Measurements from ENCODE around the gene PTAFR. TPM values are rescaled to one million over a fixed set of nuclear protein-coding genes. Genes with fewer than 3 reads are reported as not detected.

PTAFR gene
- total RNA-seq, 2 experiments from 2014 or later: 0.15 to 0.19 TPM

- no peak for DNase-seq
- Mint-ChIP-seq H3K36me3 (peaks cover 41% of the 10 kb centered on the region), H3K27me3 (no peaks in the 10 kb centered on the region), H3K9me3 (peaks cover 17% of the 10 kb centered on the region), H3K4me3 (no peak overlapping the region), H3K4me1 (ENCODE audit: low read depth) (peaks cover 36% of the 10 kb centered on the region), H3K27ac (no peak overlapping the region)
- ChIA-PET CTCF (interaction anchor here (0.6 to 1.3 kb wide), 3 partner anchors 13 to 149 kb away, joined by 4 to 6 read pairs (median 4); no protein-coding TSS in a partner anchor), POLR2A (interaction anchor here (1.3 kb wide), 1 partner anchor 108 kb away, joined by 5 read pairs; the partner anchor contains the start of gene EYA3)
- intact Hi-C loops (cut with micrococcal nuclease): no loop called here
Observed at GRCh38 chr1:28195780-28196179, 19.3 kb upstream of the PTAFR start.

DNA sequence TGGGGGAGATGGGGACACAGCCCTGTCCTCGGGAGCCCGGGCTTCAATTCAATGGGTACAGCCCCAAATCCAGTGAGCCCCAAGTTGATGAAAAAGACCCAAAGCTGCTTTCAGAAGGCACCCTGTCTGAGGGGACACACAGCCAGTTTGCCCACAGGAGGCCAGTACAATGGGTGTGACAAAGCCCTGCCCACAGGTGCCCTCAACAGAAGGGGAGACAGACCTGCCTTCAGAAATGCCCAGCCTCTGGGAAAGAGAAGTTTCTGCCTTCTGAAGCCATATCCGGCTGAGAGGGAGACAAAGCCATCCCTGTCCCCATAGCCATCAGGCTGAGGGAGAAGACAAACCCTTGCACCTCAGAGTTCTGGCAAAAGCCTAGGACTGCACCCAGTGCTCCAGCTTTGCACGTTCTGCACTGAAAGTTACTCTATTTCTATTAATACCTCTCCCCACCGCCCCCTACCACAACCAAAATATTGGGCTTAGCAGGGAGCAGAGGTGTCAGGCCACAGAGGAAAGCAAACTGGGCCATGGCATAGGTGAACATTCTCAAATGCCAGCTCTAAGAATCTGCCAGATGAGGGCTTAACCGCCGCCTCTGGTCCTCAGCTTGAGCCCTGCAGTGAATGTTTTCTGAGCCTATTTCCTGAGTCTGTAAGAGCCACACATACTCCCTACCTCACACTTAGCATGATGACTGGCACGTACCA, 18.0 kb upstream of the PTAFR start:
- Mint-ChIP-seq H3K4me3 (no peak overlapping the region), H3K4me1 (ENCODE audit: low read depth) (peaks cover 24% of the 10 kb centered on the region), H3K27me3 (no peaks in the 10 kb centered on the region), H3K9me3 (peaks cover 16% of the 10 kb centered on the region), H3K36me3 (peaks cover 32% of the 10 kb centered on the region), H3K27ac (no peak overlapping the region)
- CTCF ChIA-PET: no interaction called here
- no peak for DNase-seq
- intact Hi-C loops (cut with micrococcal nuclease): no loop called here
- POLR2A ChIA-PET: no interaction called here

GRCh38 chr1:28193701-28194161, 17.2 kb upstream of the PTAFR start:
- peaks cover 9% of the 10 kb centered on the region for H3K9me3 Mint-ChIP-seq
- no peak for DNase-seq
- CTCF ChIA-PET: no interaction called here

GRCh38 chr1:28190996-28191645, 14.6 kb upstream of the PTAFR start:
- Mint-ChIP-seq H3K27me3 (no peaks in the 10 kb centered on the region), H3K36me3 (peaks cover 5% of the 10 kb centered on the region)
- POLR2A ChIA-PET: no interaction called here

More at GRCh38 chr1:28193701-28194161, 17.2 kb upstream of the PTAFR start:
- Mint-ChIP-seq H3K27ac (no peak overlapping the region), H3K4me1 (ENCODE audit: low read depth) (peaks cover 17% of the 10 kb centered on the region), H3K36me3 (peaks cover 25% of the 10 kb centered on the region), H3K27me3 (no peaks in the 10 kb centered on the region), H3K4me3 (no peak overlapping the region)
- POLR2A ChIA-PET: no interaction called here
- intact Hi-C loops (cut with micrococcal nuclease): no loop called here

DNA sequence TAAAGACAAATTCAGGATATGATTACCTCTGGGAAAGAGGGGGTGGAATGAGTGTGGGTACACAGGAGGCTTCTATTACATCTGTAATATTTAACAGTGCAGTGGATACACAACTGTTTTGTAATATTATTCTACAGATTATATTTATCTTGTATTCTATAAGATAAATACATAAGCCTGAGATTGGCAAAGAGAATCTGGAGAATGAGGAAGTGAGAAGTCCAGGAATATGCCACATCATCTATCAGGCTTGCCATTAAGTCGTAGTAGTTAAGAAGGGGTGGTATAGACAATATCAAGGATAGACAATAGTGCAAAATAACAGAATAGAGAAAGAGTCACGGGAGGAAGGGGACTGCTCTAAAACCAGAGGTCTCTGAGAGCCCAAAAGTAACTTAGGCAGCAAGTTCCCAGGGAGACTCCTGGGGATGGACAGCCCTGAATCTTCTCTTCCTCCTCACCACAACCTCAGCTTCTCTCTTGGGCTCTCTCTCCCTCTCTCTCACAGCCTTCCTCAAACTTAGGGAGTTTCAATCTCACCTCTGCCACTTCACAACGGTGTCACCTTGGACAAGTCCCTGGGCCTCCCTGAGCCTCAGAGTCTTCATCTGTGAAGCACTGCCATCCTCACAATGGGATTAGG, 14.0 kb upstream of the PTAFR start:
- H3K4me3 Mint-ChIP-seq: no peak overlapping the region
- no peaks in the 10 kb centered on the region for H3K9me3 Mint-ChIP-seq
- peaks cover 5% of the 10 kb centered on the region for H3K36me3 Mint-ChIP-seq
- H3K27me3 Mint-ChIP-seq: no peaks in the 10 kb centered on the region
- CTCF ChIA-PET: no interaction called here
- no peak overlapping the region for H3K27ac Mint-ChIP-seq
- intact Hi-C loops (cut with micrococcal nuclease): no loop called here
- no peak for DNase-seq
- POLR2A ChIA-PET: no interaction called here
- no peaks in the 10 kb centered on the region for H3K4me1 Mint-ChIP-seq (ENCODE audit: low read depth)

More at GRCh38 chr1:28190996-28191645, 14.6 kb upstream of the PTAFR start:
- CTCF ChIA-PET: interaction anchor here (0.7 kb wide), 1 partner anchor 22 kb away, joined by 3 read pairs; no protein-coding TSS in a partner anchor
- no peaks in the 10 kb centered on the region for H3K4me1 Mint-ChIP-seq (ENCODE audit: low read depth)
- DNase-seq: no peak
- H3K4me3 Mint-ChIP-seq: no peak overlapping the region
- H3K9me3 Mint-ChIP-seq: no peaks in the 10 kb centered on the region
- intact Hi-C loops (cut with micrococcal nuclease): no loop called here
- no peak overlapping the region for H3K27ac Mint-ChIP-seq

- H3K36me3 Mint-ChIP-seq: peaks cover 2% of the 10 kb centered on the region
- H3K27me3 Mint-ChIP-seq: peaks cover 6% of the 10 kb centered on the region
- no peak overlapping the region for H3K4me3 Mint-ChIP-seq
- ChIA-PET CTCF (no interaction called here), POLR2A (no interaction called here)
- intact Hi-C loops (cut with micrococcal nuclease): no loop called here
- H3K27ac Mint-ChIP-seq: no peak overlapping the region
- H3K9me3 Mint-ChIP-seq: no peaks in the 10 kb centered on the region
- no peak for DNase-seq
- peaks cover 6% of the 10 kb centered on the region for H3K4me1 Mint-ChIP-seq (ENCODE audit: low read depth)
Observed at GRCh38 chr1:28185071-28185470, 8.6 kb upstream of the PTAFR start.

GRCh38 chr1:28180306-28181305, 4.1 kb upstream of the PTAFR start:
- CTCF ChIA-PET: no interaction called here
- no peak overlapping the region for H3K27ac Mint-ChIP-seq
- intact Hi-C loops (cut with micrococcal nuclease): no loop called here
- H3K36me3 Mint-ChIP-seq: peaks cover 2% of the 10 kb centered on the region
- POLR2A ChIA-PET: no interaction called here
- peaks cover 6% of the 10 kb centered on the region for H3K4me1 Mint-ChIP-seq (ENCODE audit: low read depth)
- H3K27me3 Mint-ChIP-seq: peaks cover 19% of the 10 kb centered on the region
- no peak for DNase-seq
- no peak overlapping the region for H3K4me3 Mint-ChIP-seq
- H3K9me3 Mint-ChIP-seq: no peaks in the 10 kb centered on the region

DNA sequence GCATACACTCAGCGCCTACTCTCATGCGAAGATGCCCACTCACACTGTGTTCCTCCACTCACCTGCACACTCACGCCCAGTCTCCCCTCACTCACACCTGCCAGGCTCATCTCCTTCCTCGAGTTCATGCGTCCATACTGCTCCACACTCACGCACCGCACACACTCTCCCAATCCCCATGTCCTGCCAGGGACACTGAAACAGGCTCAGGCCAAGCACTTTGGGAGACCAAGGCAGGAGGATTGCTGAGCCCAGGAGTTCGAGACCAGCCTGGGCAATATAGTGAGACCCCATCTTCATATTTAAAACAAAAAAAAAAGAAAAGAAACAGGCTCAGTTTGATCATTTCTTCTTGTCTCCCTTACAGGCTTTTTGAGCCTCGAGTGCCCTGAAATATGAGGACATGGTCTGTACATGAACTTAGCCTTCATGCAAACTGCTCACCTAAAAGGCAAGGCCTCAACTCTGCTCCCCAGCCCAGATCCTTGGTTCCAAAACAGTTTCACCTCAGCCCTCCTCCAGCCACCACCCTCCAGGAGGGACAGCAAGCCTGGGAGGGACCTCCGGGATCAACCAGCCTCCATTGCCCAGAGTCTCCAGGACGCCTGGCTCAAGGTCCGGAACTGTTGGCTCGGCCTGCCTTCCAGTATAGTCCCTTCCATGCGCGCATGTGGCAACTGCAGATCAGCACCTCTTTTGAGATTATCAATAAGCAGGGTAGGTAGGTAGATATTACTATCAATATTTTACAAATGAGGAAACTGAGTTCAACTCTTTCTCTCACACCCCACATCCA, 2.4 kb upstream of the PTAFR start:
- H3K4me1 Mint-ChIP-seq (ENCODE audit: low read depth): peaks cover 7% of the 10 kb centered on the region
- peaks cover 25% of the 10 kb centered on the region for H3K27me3 Mint-ChIP-seq
- H3K27ac Mint-ChIP-seq: no peak overlapping the region
- no peaks in the 10 kb centered on the region for H3K36me3 Mint-ChIP-seq
- CTCF ChIA-PET: no interaction called here
- POLR2A ChIA-PET: no interaction called here
- no peaks in the 10 kb centered on the region for H3K9me3 Mint-ChIP-seq
- H3K4me3 Mint-ChIP-seq: no peak overlapping the region
- intact Hi-C loops (cut with micrococcal nuclease): no loop called here
- DNase-seq: no peak

- no peaks in the 10 kb centered on the region for H3K36me3 Mint-ChIP-seq
- CTCF ChIA-PET: interaction anchor here (0.6 kb wide), 1 partner anchor 426 kb away, joined by 3 read pairs; no protein-coding TSS in a partner anchor
- intact Hi-C loops (cut with micrococcal nuclease): no loop called here
- H3K27me3 Mint-ChIP-seq: peaks cover 35% of the 10 kb centered on the region
- H3K4me1 Mint-ChIP-seq (ENCODE audit: low read depth): peaks cover 24% of the 10 kb centered on the region
- no peak for DNase-seq
- POLR2A ChIA-PET: no interaction called here
- H3K4me3 Mint-ChIP-seq: no peak overlapping the region
- H3K27ac Mint-ChIP-seq: no peak overlapping the region
- no peaks in the 10 kb centered on the region for H3K9me3 Mint-ChIP-seq
Observed at GRCh38 chr1:28175955-28176485, 470 bp downstream of the PTAFR start.

- H3K27ac Mint-ChIP-seq: no peak overlapping the region
- no peak for DNase-seq
- H3K27me3 Mint-ChIP-seq: peaks cover 32% of the 10 kb centered on the region
- H3K4me1 Mint-ChIP-seq (ENCODE audit: low read depth): peaks cover 32% of the 10 kb centered on the region
- H3K36me3 Mint-ChIP-seq: no peaks in the 10 kb centered on the region
- ChIA-PET CTCF (no interaction called here), POLR2A (no interaction called here)
- intact Hi-C loops (cut with micrococcal nuclease): no loop called here
- H3K4me3 Mint-ChIP-seq: no peak overlapping the region
- no peaks in the 10 kb centered on the region for H3K9me3 Mint-ChIP-seq
Observed at GRCh38 chr1:28173980-28174297, 2.6 kb downstream of the PTAFR start.

Data from activated CD4-positive, alpha-beta memory T cell treated with anti-CD3 and anti-CD28 coated beads for 36 hours (primary cell).